AG04450 (cell line): ENCODE data around the gene CAPN1. TPM values are rescaled to one million over a fixed set of nuclear protein-coding genes. Genes with fewer than 3 reads are reported as not detected.

ENCODE experiments used
- CTCF ChIA-PET: fragments of 300-600, 350-600 bp; formaldehyde crosslinking; extraction: SDS; loops from one replicate; lab custom pipeline; 2022; ENCODE audit warnings: antibody characterized with exemption, inconsistent platforms; lab: Charles Lee
- POLR2A ChIA-PET: fragments of 350-600 bp; formaldehyde crosslinking; extraction: SDS; loops from one replicate; lab custom pipeline; 2021; ENCODE audit warnings: antibody characterized with exemption, inconsistent platforms; lab: Yijun Ruan, JAX
- DNase-seq: peaks from one replicate; pipeline ENCODE4 v3.0.0-alpha.2; 2011; ENCODE audit warnings: low read depth, low spot score
- H3K27ac ChIP-seq: one replicate; pipeline ENCODE4 v1.5.1; 2012; ENCODE audit warnings: low read depth, low read length, control low read depth
- H3K27me3 ChIP-seq: one replicate; pipeline ENCODE4 v1.6.0; 2012; ENCODE audit warnings: low read length; ENCODE audit not compliant: control insufficient read depth, insufficient read depth
- H3K4me3 ChIP-seq: 2 replicates; pipeline ENCODE4 v1.5.1; 2011; ENCODE audit warnings: mild to moderate bottlenecking, low read depth, low read length, control low read depth
- H3K9me3 ChIP-seq: 2 replicates; pipeline ENCODE4 v1.5.1; 2012; ENCODE audit warnings: low read length; ENCODE audit not compliant: control insufficient read depth, insufficient read depth
- CTCF ChIP-seq: IDR thresholded peaks from 2 replicates; pipeline ENCODE4 v1.5.1; 2011; ENCODE audit warnings: low read depth, low read length, control low read depth, inconsistent platforms
- polyA plus RNA-seq: library from polyadenylated mRNA; depleted of rRNA; stranded (reverse); fragments of >200 nt; gene quantifications from 2 replicates; pipeline ENCODE4 v1.2.3, GENCODE V29; 2011

CAPN1 gene
- polyA plus RNA-seq, 1 experiment, result 84.1 TPM

DNA sequence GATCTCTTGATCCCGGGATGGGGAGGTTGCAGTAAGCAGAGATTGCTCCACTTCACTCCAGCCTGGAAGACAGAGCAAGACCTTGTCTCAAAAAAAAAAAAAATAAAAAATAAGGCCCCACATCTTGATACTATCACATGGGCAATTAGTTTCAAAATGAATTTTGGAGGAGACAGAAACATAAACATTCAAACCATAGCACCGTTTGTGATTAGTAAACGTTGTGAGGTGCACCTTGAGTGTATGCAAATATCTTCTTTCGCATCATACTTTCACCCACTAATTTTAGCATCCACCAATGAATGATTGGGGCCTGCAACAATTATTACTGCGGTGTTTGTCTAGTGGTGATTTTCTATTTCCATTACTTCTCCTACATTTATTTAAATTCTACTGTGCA lies 22.7 kb upstream of the CAPN1 start:
- ChIA-PET POLR2A (no interaction called here), CTCF (no interaction called here)
- TF ChIP-seq CTCF, result no peak
- Histone ChIP-seq H3K27me3 (no peaks in the 10 kb centered on the region), H3K4me3 (no peak overlapping the region), H3K9me3 (no peaks in the 10 kb centered on the region), H3K27ac (no peak overlapping the region)
- DNase-seq, result no peak

DNA sequence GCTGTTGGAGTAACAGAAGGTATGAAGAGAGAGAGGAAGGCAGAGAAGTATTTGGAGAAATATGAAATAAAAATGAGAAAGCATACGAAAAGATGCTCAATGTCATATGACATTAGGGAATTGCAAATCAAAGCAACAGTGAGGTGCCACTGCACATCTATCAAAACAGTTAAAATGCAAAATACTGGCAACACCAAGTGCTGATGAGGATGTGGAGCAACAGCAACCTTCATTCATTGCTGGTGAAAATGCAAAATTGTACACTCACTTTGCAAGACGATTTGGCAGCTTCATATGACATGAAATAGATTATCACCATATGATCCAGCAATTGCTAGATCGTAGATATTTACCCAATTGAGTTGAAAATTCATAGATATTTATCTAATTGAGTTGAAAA lies 21.1 kb upstream of the CAPN1 start:
- H3K4me3 ChIP-seq, result no peak overlapping the region
- DNase-seq, result no peak
- no peaks in the 10 kb centered on the region for H3K27me3 ChIP-seq
- ChIA-PET POLR2A (no interaction called here), CTCF (no interaction called here)
- H3K27ac ChIP-seq, result no peak overlapping the region
- H3K9me3 ChIP-seq, result no peaks in the 10 kb centered on the region
- no peak for TF ChIP-seq CTCF

DNA sequence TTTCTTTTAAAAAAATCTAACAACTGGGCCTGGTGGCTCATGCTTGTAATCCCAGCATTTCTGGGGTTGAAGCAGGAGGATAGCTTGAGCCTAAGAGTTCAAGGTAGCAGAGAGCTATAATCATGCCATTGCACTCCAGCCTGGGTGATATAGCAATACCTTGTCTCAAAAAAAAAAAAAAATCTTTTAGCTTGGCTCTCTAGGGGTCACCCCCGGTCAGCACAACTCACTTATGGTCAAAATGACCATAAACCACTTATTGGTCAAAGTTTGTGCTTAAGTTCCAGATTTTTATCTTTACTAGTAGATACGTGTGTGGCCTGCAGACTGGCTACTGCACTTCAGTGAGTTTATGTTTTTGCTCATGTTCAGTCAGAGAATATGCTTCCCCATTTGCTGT lies 18.0 kb upstream of the CAPN1 start:
- no peak overlapping the region for H3K27ac ChIP-seq
- ChIA-PET POLR2A (interaction anchor here (0.7 to 1.6 kb wide), 2 partner anchors 29 to 98 kb away, joined by 5 to 6 read pairs; partner anchors contain the start of gene POLA2), CTCF (interaction anchor here (1.5 kb wide), 1 partner anchor 12 kb away, joined by 5 read pairs; no protein-coding TSS in a partner anchor)
- H3K27me3 ChIP-seq, result no peaks in the 10 kb centered on the region
- H3K4me3 ChIP-seq, result no peak overlapping the region
- no peaks in the 10 kb centered on the region for H3K9me3 ChIP-seq
- TF ChIP-seq CTCF, result no peak
- DNase-seq, result no peak

GRCh38 chr11:65165410-65166317 lies 16.1 kb upstream of the CAPN1 start:
- H3K27ac ChIP-seq, result no peak overlapping the region
- TF ChIP-seq CTCF, result no peak
- CTCF ChIA-PET, result interaction anchor here (0.6 to 0.9 kb wide), 2 partner anchors 18 to 40 kb away, joined by 3 read pairs; no protein-coding TSS in a partner anchor
- H3K9me3 ChIP-seq, result peaks cover 3% of the 10 kb centered on the region; the same call in 1 of the 2 replicates
- no peak for DNase-seq
- POLR2A ChIA-PET, result interaction anchor here (0.6 to 1.6 kb wide), 3 partner anchors 22 to 41 kb away, joined by 4 to 6 read pairs (median 4); no protein-coding TSS in a partner anchor
- peak overlapping the region; percentile 25; the same call in 1 of the 2 replicates for H3K4me3 ChIP-seq
- no peaks in the 10 kb centered on the region for H3K27me3 ChIP-seq

DNA sequence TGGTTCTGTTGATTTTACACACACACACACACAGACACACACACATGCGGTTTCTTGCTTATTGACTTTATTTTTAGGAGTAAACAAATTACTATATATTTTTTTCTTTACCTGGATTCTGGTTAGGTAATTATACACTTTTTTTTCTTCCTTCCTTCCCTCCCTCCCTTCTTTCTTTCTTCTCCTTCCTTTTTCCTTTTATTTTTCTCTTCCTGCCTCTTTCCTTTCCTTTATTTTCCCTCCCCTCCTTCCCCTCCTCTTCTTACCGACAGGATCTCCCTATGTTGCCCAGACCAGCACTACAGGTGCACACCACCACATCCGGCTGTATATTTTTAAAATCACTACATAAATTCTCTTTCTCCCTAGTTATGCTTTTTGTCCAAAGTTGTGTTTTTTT lies 14.8 kb upstream of the CAPN1 start:
- no peak for DNase-seq
- Histone ChIP-seq H3K4me3 (no peak overlapping the region), H3K27ac (no peak overlapping the region), H3K27me3 (no peaks in the 10 kb centered on the region), H3K9me3 (peaks cover 3% of the 10 kb centered on the region; the same call in 1 of the 2 replicates)
- no peak for TF ChIP-seq CTCF
- CTCF ChIA-PET, result no interaction called here
- POLR2A ChIA-PET, result no interaction called here
